PC-9 (cell line): ENCODE data around the gene MAGI2. TPM values are rescaled to one million over a fixed set of nuclear protein-coding genes. Genes with fewer than 3 reads are reported as not detected.

Experiments used
- BruUV-seq: library from RNA; stranded (reverse); fragments of 400-500 nt; replicated peaks from 2 replicates; lab custom pipeline; 2021; lab: Mats Ljungman, UMichigan
- CTCF ChIA-PET: fragments of 300-600 bp; sonication (Branson Sonifier 250); formaldehyde crosslinking; loops from one replicate; lab custom pipeline; 2022; ENCODE audit warnings: antibody characterized with exemption; lab: Charles Lee
- POLR2A ChIA-PET: fragments of 300-600 bp; sonication (Branson Sonifier 250); formaldehyde crosslinking; loops from one replicate; lab custom pipeline; 2022; ENCODE audit warnings: antibody characterized with exemption; ENCODE audit not compliant: unreplicated experiment; lab: Charles Lee
- DNase-seq, 2 experiments: peaks; one replicate each; pipeline versions ENCODE4 v3.0.0 to v3.0.0-alpha.2; 2015 to 2022; ENCODE audit warnings: mixed read lengths in 1 of 2
- H2AFZ ChIP-seq: fragments of 200-600 bp; sonication (generic); 2 replicates; pipeline ENCODE4 v1.8.1; 2017; ENCODE audit warnings: antibody characterized with exemption
- H3F3A ChIP-seq: fragments of 200-600 bp; sonication (generic); 2 replicates; pipeline ENCODE4 v1.8.1; 2017; ENCODE audit warnings: antibody characterized with exemption, mild to moderate bottlenecking, low read depth; ENCODE audit not compliant: insufficient read depth
- H3K27ac ChIP-seq: fragments of 200-600 bp; sonication (generic); 2 replicates; pipeline ENCODE4 v1.6.1; 2016; ENCODE audit warnings: mixed run types
- H3K27me3 ChIP-seq: fragments of 200-600 bp; sonication (generic); 2 replicates; pipeline ENCODE4 v1.6.1; 2016; ENCODE audit warnings: low read depth, mixed run types; ENCODE audit not compliant: insufficient read depth
- H3K36me3 ChIP-seq: fragments of 200-600 bp; sonication (generic); 2 replicates; pipeline ENCODE4 v1.6.1; 2016; ENCODE audit warnings: low read depth, mixed run types
- H3K4me1 ChIP-seq: fragments of 200-600 bp; sonication (generic); replicated peaks from 2 replicates; pipeline ENCODE4 v1.6.1; 2016; ENCODE audit warnings: mixed run types; ENCODE audit not compliant: insufficient read depth
- H3K4me2 ChIP-seq: fragments of 200-600 bp; sonication (generic); 2 replicates; pipeline ENCODE4 v1.6.1; 2017; ENCODE audit warnings: mixed run types
- H3K4me3 ChIP-seq: fragments of 200-600 bp; sonication (generic); 2 replicates; pipeline ENCODE4 v1.6.1; 2016; ENCODE audit warnings: mixed run types
- H3K79me2 ChIP-seq: fragments of 200-600 bp; sonication (generic); 2 replicates; pipeline ENCODE4 v1.6.1; 2017; ENCODE audit warnings: low read depth, mixed run types
- H3K9me2 ChIP-seq: fragments of 200-600 bp; sonication (generic); 2 replicates; pipeline ENCODE4 v1.8.1; 2017; ENCODE audit warnings: mild to moderate bottlenecking; ENCODE audit not compliant: insufficient read depth
- H3K9me3 ChIP-seq: fragments of 200-600 bp; sonication (generic); 2 replicates; pipeline ENCODE4 v1.8.1; 2016; ENCODE audit warnings: low read depth; ENCODE audit not compliant: insufficient read depth
- H4K20me1 ChIP-seq: fragments of 200-600 bp; sonication (generic); 2 replicates; pipeline ENCODE4 v1.8.1; 2017; ENCODE audit not compliant: insufficient read depth
- CTCF ChIP-seq: fragments of 200-600 bp; sonication (generic); conservative IDR thresholded peaks from 2 replicates; pipeline ENCODE4 v1.6.1; 2017; ENCODE audit warnings: mixed run types, antibody characterized with exemption, mild to moderate bottlenecking, moderate library complexity
- EZH2 ChIP-seq: fragments of 200-600 bp; sonication (generic); IDR thresholded peaks from 2 replicates; pipeline ENCODE4 v1.8.0; 2017; ENCODE audit warnings: antibody characterized with exemption, low read depth
- intact Hi-C: fragments of 100-400 bp; cut with micrococcal nuclease; formaldehyde crosslinking; loops from one replicate; pipeline ENCODE4 v1.10.0; 2022; ENCODE audit not compliant: unreplicated experiment
- total RNA-seq: library from RNA; stranded (reverse); gene quantifications from 2 replicates; pipeline ENCODE4 v1.2.3, GENCODE V29; 2021

Gene MAGI2
- total RNA-seq, 1 experiment from 2014 or later = 0.92 TPM

- Histone ChIP-seq H3F3A (no peaks in the 10 kb centered on the region), H4K20me1 (no peaks in the 10 kb centered on the region), H3K4me1 (no peaks in the 10 kb centered on the region), H3K27ac (no peak overlapping the region), H3K9me3 (no peaks in the 10 kb centered on the region), H3K79me2 (no peaks in the 10 kb centered on the region), H3K36me3 (no peaks in the 10 kb centered on the region), H2AFZ (no peak overlapping the region), H3K4me3 (no peak overlapping the region), H3K9me2 (no peaks in the 10 kb centered on the region), H3K4me2 (no peak overlapping the region), H3K27me3 (0 out of 2 replicates have a peak, but pooled peaks cover 3% of the 10 kb centered on the region)
- ChIA-PET CTCF (no interaction called here), POLR2A (no interaction called here)
- TF ChIP-seq CTCF = no peak
- TF ChIP-seq EZH2 = no peak
- DNase-seq = no peak
- no TSS peak for BruUV-seq
- intact Hi-C loops = no loop called here
These were observed 1254.7 kb downstream of the MAGI2 start for GRCh38 chr7:78198756-78199155.

- no peak overlapping the region for H3K4me3 ChIP-seq
- H2AFZ ChIP-seq = no peak overlapping the region
- H3K9me3 ChIP-seq = no peaks in the 10 kb centered on the region
- ChIA-PET POLR2A (no interaction called here), CTCF (no interaction called here)
- no peak overlapping the region for H3K27ac ChIP-seq
- TF ChIP-seq CTCF (no peak), EZH2 (no peak)
- 0 out of 2 replicates have a peak, but pooled peaks cover 3% of the 10 kb centered on the region for H3K27me3 ChIP-seq
- DNase-seq = no peak
- no TSS peak for BruUV-seq
- H3K4me1 ChIP-seq = no peaks in the 10 kb centered on the region
- H4K20me1 ChIP-seq = no peaks in the 10 kb centered on the region
- H3K36me3 ChIP-seq = no peaks in the 10 kb centered on the region
- H3K4me2 ChIP-seq = no peak overlapping the region
- no peaks in the 10 kb centered on the region for H3K79me2 ChIP-seq
- no peaks in the 10 kb centered on the region for H3F3A ChIP-seq
- no peaks in the 10 kb centered on the region for H3K9me2 ChIP-seq
- intact Hi-C loops = no loop called here
These were observed 1256.0 kb downstream of the MAGI2 start for GRCh38 chr7:78197447-78197846.

DNA sequence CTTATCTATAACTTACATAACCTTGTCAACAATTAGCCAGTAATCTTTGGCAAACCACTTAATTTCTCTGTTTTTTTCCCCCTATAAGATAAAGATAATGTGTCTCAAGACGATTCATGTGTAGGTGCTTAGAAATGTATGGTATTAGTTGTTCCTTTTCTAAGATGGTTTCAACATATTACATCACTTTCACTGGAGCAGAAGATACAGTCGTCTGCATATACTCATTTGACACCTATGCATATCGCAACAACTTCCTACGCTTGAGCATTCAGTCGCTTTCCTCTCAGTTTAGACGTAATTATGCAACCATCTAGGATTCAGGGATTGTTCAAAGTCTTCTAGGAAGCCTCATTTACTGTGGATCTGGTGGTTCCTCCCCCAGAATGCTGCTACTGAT lies 1258.2 kb downstream of the MAGI2 start:
- H4K20me1 ChIP-seq = no peaks in the 10 kb centered on the region
- H3K4me2 ChIP-seq = no peak overlapping the region
- H3K9me2 ChIP-seq = no peaks in the 10 kb centered on the region
- no peaks in the 10 kb centered on the region for H3K27me3 ChIP-seq
- no peaks in the 10 kb centered on the region for H3K79me2 ChIP-seq
- H3K27ac ChIP-seq = no peak overlapping the region
- TF ChIP-seq EZH2 (no peak), CTCF (no peak)
- H3K36me3 ChIP-seq = no peaks in the 10 kb centered on the region
- no TSS peak for BruUV-seq
- intact Hi-C loops = no loop called here
- no peaks in the 10 kb centered on the region for H3K9me3 ChIP-seq
- ChIA-PET POLR2A (no interaction called here), CTCF (no interaction called here)
- no peak overlapping the region for H2AFZ ChIP-seq
- no peak overlapping the region for H3K4me3 ChIP-seq
- no peaks in the 10 kb centered on the region for H3K4me1 ChIP-seq
- no peaks in the 10 kb centered on the region for H3F3A ChIP-seq
- DNase-seq = no peak
